PC-9 (cell line): ENCODE results near the gene GPATCH3. TPM values are rescaled to one million over a fixed set of nuclear protein-coding genes. Genes with fewer than 3 reads are reported as not detected.

Experiments used
- BruUV-seq: library from RNA; stranded (reverse); fragments of 400-500 nt; replicated peaks from 2 replicates; lab custom pipeline; 2021; lab: Mats Ljungman, UMichigan
- CTCF ChIA-PET: fragments of 300-600 bp; sonication (Branson Sonifier 250); formaldehyde crosslinking; loops from one replicate; lab custom pipeline; 2022; ENCODE audit warnings: antibody characterized with exemption; lab: Charles Lee
- POLR2A ChIA-PET: fragments of 300-600 bp; sonication (Branson Sonifier 250); formaldehyde crosslinking; loops from one replicate; lab custom pipeline; 2022; ENCODE audit warnings: antibody characterized with exemption; ENCODE audit not compliant: unreplicated experiment; lab: Charles Lee
- DNase-seq, 2 experiments: peaks; one replicate each; pipeline versions ENCODE4 v3.0.0 to v3.0.0-alpha.2; 2015 to 2022; ENCODE audit warnings: mixed read lengths in 1 of 2
- H2AFZ ChIP-seq: fragments of 200-600 bp; sonication (generic); 2 replicates; pipeline ENCODE4 v1.8.1; 2017; ENCODE audit warnings: antibody characterized with exemption
- H3F3A ChIP-seq: fragments of 200-600 bp; sonication (generic); 2 replicates; pipeline ENCODE4 v1.8.1; 2017; ENCODE audit warnings: antibody characterized with exemption, mild to moderate bottlenecking, low read depth; ENCODE audit not compliant: insufficient read depth
- H3K27ac ChIP-seq: fragments of 200-600 bp; sonication (generic); 2 replicates; pipeline ENCODE4 v1.6.1; 2016; ENCODE audit warnings: mixed run types
- H3K27me3 ChIP-seq: fragments of 200-600 bp; sonication (generic); 2 replicates; pipeline ENCODE4 v1.6.1; 2016; ENCODE audit warnings: low read depth, mixed run types; ENCODE audit not compliant: insufficient read depth
- H3K36me3 ChIP-seq: fragments of 200-600 bp; sonication (generic); 2 replicates; pipeline ENCODE4 v1.6.1; 2016; ENCODE audit warnings: low read depth, mixed run types
- H3K4me1 ChIP-seq: fragments of 200-600 bp; sonication (generic); replicated peaks from 2 replicates; pipeline ENCODE4 v1.6.1; 2016; ENCODE audit warnings: mixed run types; ENCODE audit not compliant: insufficient read depth
- H3K4me2 ChIP-seq: fragments of 200-600 bp; sonication (generic); 2 replicates; pipeline ENCODE4 v1.6.1; 2017; ENCODE audit warnings: mixed run types
- H3K4me3 ChIP-seq: fragments of 200-600 bp; sonication (generic); 2 replicates; pipeline ENCODE4 v1.6.1; 2016; ENCODE audit warnings: mixed run types
- H3K79me2 ChIP-seq: fragments of 200-600 bp; sonication (generic); 2 replicates; pipeline ENCODE4 v1.6.1; 2017; ENCODE audit warnings: low read depth, mixed run types
- H3K9me2 ChIP-seq: fragments of 200-600 bp; sonication (generic); 2 replicates; pipeline ENCODE4 v1.8.1; 2017; ENCODE audit warnings: mild to moderate bottlenecking; ENCODE audit not compliant: insufficient read depth
- H3K9me3 ChIP-seq: fragments of 200-600 bp; sonication (generic); 2 replicates; pipeline ENCODE4 v1.8.1; 2016; ENCODE audit warnings: low read depth; ENCODE audit not compliant: insufficient read depth
- H4K20me1 ChIP-seq: fragments of 200-600 bp; sonication (generic); 2 replicates; pipeline ENCODE4 v1.8.1; 2017; ENCODE audit not compliant: insufficient read depth
- CTCF ChIP-seq: fragments of 200-600 bp; sonication (generic); conservative IDR thresholded peaks from 2 replicates; pipeline ENCODE4 v1.6.1; 2017; ENCODE audit warnings: mixed run types, antibody characterized with exemption, mild to moderate bottlenecking, moderate library complexity
- EZH2 ChIP-seq: fragments of 200-600 bp; sonication (generic); IDR thresholded peaks from 2 replicates; pipeline ENCODE4 v1.8.0; 2017; ENCODE audit warnings: antibody characterized with exemption, low read depth
- intact Hi-C: fragments of 100-400 bp; cut with micrococcal nuclease; formaldehyde crosslinking; loops from one replicate; pipeline ENCODE4 v1.10.0; 2022; ENCODE audit not compliant: unreplicated experiment
- total RNA-seq: library from RNA; stranded (reverse); gene quantifications from 2 replicates; pipeline ENCODE4 v1.2.3, GENCODE V29; 2021

GPATCH3 gene
- total RNA-seq, 1 experiment from 2014 or later = 13.1 TPM

- Histone ChIP-seq H3K79me2 (no peaks in the 10 kb centered on the region), H3K4me2 (no peak overlapping the region), H3K9me3 (no peaks in the 10 kb centered on the region), H3K9me2 (no peaks in the 10 kb centered on the region), H3F3A (peaks cover 45% of the 10 kb centered on the region), H3K27me3 (no peaks in the 10 kb centered on the region), H3K4me1 (peaks cover 63% of the 10 kb centered on the region), H3K27ac (peak overlapping the region; percentile 55), H3K4me3 (no peak overlapping the region), H3K36me3 (0 out of 2 replicates have a peak, but pooled peaks cover 4% of the 10 kb centered on the region), H4K20me1 (no peaks in the 10 kb centered on the region), H2AFZ (no peak overlapping the region)
- ChIA-PET CTCF (no interaction called here), POLR2A (interaction anchor here (0.6 kb wide), 1 partner anchor 10 kb away, joined by 4 read pairs; the partner anchor contains the start of gene SFN)
- TF ChIP-seq CTCF = no peak
- no TSS peak for BruUV-seq
- DNase-seq = no peak
- intact Hi-C loops = loop anchor here (1.0 to 5.0 kb wide), 5 partner anchors 10 to 250 kb away; partner anchors contain the start of gene TENT5B
These were observed 47.6 kb downstream of the GPATCH3 start for GRCh38 chr1:26852701-26853100.

DNA sequence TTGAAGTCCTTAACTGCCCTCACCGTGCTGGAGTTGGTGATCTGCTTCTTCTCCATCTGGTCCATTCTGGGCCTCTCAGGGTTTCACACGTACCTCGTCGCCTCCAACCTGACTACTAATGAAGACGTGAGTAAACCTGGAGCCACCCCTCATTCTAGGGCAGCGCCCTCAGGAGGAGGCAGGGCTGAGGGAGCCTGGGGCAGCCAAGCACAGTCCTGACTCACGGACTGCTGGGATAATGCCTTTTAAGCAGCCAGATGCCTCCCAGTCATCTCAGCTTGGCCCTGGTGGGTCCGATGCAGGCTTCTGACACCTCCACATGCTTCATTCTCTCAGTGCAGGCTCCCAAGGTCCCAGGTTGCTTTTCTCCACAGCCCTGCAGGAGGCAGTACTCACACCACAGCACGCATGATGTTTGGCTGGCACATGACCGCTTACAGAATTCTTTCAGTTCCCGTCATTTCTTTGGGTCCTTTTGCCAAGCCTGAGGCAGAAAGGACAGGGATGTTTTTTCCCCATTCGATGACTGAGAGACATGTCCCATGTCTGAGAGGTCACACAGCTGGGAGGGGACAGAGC lies 49.1 kb downstream of the GPATCH3 start:
- Histone ChIP-seq H3K9me3 (no peaks in the 10 kb centered on the region), H3K27me3 (no peaks in the 10 kb centered on the region), H3F3A (peaks cover 56% of the 10 kb centered on the region), H3K36me3 (0 out of 2 replicates have a peak, but pooled peaks cover 4% of the 10 kb centered on the region), H3K27ac (peak overlapping the region; percentile 100; the same call in 1 of the 2 replicates), H3K4me3 (no peak overlapping the region), H4K20me1 (no peaks in the 10 kb centered on the region), H3K9me2 (no peaks in the 10 kb centered on the region), H3K4me2 (no peak overlapping the region), H3K4me1 (peaks cover 64% of the 10 kb centered on the region), H2AFZ (no peak overlapping the region), H3K79me2 (no peaks in the 10 kb centered on the region)
- no TSS peak for BruUV-seq
- TF ChIP-seq EZH2 (no peak), CTCF (no peak; the same call in 1 of the 2 replicates)
- intact Hi-C loops = loop anchor here (5.0 kb wide), 1 partner anchor 161 kb away; the partner anchor contains the start of gene TENT5B
- POLR2A ChIA-PET = no interaction called here
- CTCF ChIA-PET = interaction anchor here (0.5 to 3.5 kb wide), 2 partner anchors 9 to 173 kb away, joined by 3 to 18 read pairs; no protein-coding TSS in a partner anchor
- DNase-seq = no peak

- no peaks in the 10 kb centered on the region for H3K9me2 ChIP-seq
- H4K20me1 ChIP-seq = no peaks in the 10 kb centered on the region
- peak overlapping the region; percentile 0; the same call in 1 of the 2 replicates for H3K4me3 ChIP-seq
- POLR2A ChIA-PET = interaction anchor here (0.5 to 2.7 kb wide), 10 partner anchors 8 to 924 kb away, joined by 3 to 42 read pairs (median 4); partner anchors contain the start of genes GPATCH3 and STX12
- peak overlapping the region; percentile 63 for H3K4me2 ChIP-seq
- H2AFZ ChIP-seq = no peak overlapping the region
- H3F3A ChIP-seq = peaks cover 57% of the 10 kb centered on the region
- H3K27ac ChIP-seq = peak overlapping the region; percentile 100
- H3K9me3 ChIP-seq = no peaks in the 10 kb centered on the region
- no TSS peak for BruUV-seq
- DNase-seq = peak; percentile 97 to 98
- intact Hi-C loops = loop anchor here (1.0 to 5.0 kb wide), 5 partner anchors 14 to 48 kb away; partner anchors contain the start of gene SFN
- H3K27me3 ChIP-seq = no peaks in the 10 kb centered on the region
- H3K36me3 ChIP-seq = 0 out of 2 replicates have a peak, but pooled peaks cover 4% of the 10 kb centered on the region
- H3K4me1 ChIP-seq = peaks cover 51% of the 10 kb centered on the region
- H3K79me2 ChIP-seq = no peaks in the 10 kb centered on the region; the same call in 1 of the 2 replicates
- TF ChIP-seq CTCF (0 out of 2 replicates have a peak, but pooled peaks have one; percentile 17), EZH2 (no peak)
- CTCF ChIA-PET = interaction anchor here (0.6 to 3.5 kb wide), 9 partner anchors 11 to 263 kb away, joined by 3 to 18 read pairs (median 5); no protein-coding TSS in a partner anchor
These were observed 51.1 kb downstream of the GPATCH3 start for GRCh38 chr1:26848941-26849774.
